ACC112 (cell line): ENCODE data around the gene NTM.

Experiments used
- H2AFZ ChIP-seq: fragments of 200-600 bp; sonication (generic); one replicate; pipeline ENCODE4 v1.6.0; 2017; ENCODE audit warnings: antibody characterized with exemption, low read length; ENCODE audit not compliant: unreplicated experiment
- H3K27ac ChIP-seq: fragments of 200-600 bp; sonication (generic); 2 replicates; pipeline ENCODE4 v1.5.1; 2014; ENCODE audit warnings: low read depth, mild to moderate bottlenecking, antibody characterized with exemption, low read length, moderate library complexity
- H3K27me3 ChIP-seq: fragments of 200-600 bp; sonication (generic); 2 replicates; pipeline ENCODE4 v1.6.1; 2014; ENCODE audit warnings: mild to moderate bottlenecking, antibody characterized with exemption, low read length, moderate library complexity, mixed read lengths; ENCODE audit not compliant: insufficient read depth
- H3K36me3 ChIP-seq: fragments of 200-600 bp; sonication (generic); 2 replicates; pipeline ENCODE4 v1.6.1; 2016; ENCODE audit warnings: mild to moderate bottlenecking, antibody characterized with exemption, low read length, moderate library complexity, mixed read lengths; ENCODE audit not compliant: insufficient read depth
- H3K4me1 ChIP-seq: fragments of 200-600 bp; sonication (generic); one replicate; pipeline ENCODE4 v1.6.1; 2016; ENCODE audit warnings: low read length, mixed read lengths; ENCODE audit not compliant: insufficient read depth, unreplicated experiment, control insufficient read depth
- H3K4me3 ChIP-seq: fragments of 200-600 bp; sonication (generic); 2 replicates; pipeline ENCODE4 v1.5.1; 2014; ENCODE audit warnings: mild to moderate bottlenecking, low read depth, low read length
- H3K79me2 ChIP-seq: fragments of 200-600 bp; sonication (generic); one replicate; pipeline ENCODE4 v1.6.0; 2016; ENCODE audit warnings: low read length; ENCODE audit not compliant: control insufficient read depth, unreplicated experiment, insufficient read depth

The NTM gene

DNA sequence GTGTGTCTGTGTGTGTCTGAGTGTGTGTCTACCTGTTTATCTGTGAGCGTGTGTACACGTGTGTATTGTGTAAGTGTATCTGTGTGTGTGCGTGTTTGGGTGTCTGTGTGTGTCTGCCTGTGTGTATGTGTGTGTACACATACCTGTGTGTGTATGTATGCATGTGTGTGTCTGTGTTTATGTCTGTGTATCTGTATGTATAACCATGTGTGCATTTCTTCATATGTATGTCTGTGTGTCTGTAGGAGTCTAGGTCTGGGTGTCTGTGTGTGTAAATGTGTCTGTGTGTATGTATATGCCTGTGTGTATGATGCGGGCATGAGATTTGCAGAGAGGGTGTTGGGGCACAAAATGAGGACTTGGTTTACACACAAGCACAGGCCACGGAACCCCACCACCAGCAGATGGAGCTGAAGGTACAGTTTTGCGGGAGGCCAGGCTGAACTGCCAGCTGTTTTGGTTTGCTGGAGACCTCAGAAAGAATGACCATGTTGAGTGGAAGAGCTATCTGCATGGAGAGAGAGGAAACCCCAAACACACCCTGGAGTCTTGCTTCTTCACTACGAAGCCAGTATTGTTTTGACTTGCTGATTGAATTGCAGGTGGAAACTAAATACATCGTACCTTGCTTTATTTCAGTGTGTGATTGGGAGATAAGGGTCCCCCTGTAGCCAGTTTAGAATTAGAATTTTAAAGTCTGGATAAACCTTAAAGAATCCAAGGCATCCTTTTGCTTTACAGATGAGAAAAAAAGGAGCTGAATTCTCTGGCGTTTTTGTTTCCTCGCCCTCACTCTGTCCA lies 497.2 kb downstream of the NTM start:
- Histone ChIP-seq H3K36me3 (no peaks in the 10 kb centered on the region), H3K4me1 (no peaks in the 10 kb centered on the region), H2AFZ (no peak overlapping the region), H3K79me2 (no peaks in the 10 kb centered on the region), H3K27ac (no peak overlapping the region), H3K27me3 (no peaks in the 10 kb centered on the region), H3K4me3 (no peak overlapping the region)

DNA sequence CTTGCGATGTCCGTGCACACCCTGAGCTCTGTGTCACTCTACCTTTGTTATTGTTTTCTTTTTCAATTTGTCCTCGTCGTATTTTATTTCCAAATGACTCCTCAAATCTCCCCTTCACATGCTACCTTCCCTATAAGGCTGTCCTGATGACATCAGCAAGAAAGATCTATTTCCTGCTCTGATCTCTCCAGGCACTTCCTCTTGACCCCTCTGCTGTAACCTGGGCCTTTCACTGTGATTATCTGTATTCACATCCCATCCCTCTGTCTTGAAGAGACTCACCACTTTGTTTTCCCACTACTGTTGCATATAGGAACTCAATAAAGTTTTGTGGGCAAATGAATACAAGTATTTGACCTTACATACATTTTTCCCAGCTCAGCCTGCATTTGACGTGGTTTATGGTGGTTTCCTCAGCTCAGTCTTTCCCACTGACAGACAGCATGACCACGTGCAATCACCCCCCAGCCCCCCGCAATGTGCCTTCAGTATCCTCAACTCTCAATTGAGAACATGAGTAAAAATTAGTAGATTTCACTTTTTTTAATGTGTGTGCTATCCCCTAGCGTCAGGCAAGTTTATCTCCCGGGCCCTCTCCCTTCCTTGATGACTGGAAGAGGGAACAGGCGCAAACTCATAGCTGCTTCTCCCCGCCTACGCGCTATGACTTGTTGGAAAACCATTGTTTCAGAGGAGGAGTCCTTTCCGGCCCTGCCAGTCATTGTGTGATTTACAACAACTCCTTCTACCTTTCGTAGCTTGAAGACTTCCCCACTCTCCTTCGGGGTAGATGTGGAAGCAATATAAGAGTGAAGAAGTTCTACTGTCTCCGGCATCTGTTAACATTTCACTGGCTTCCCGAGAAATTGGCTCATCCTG lies 498.5 kb downstream of the NTM start:
- no peaks in the 10 kb centered on the region for H3K4me1 ChIP-seq
- H3K4me3 ChIP-seq, result no peak overlapping the region
- no peaks in the 10 kb centered on the region for H3K27me3 ChIP-seq
- no peak overlapping the region for H3K27ac ChIP-seq
- H3K79me2 ChIP-seq, result no peaks in the 10 kb centered on the region
- H2AFZ ChIP-seq, result no peak overlapping the region
- no peaks in the 10 kb centered on the region for H3K36me3 ChIP-seq

DNA sequence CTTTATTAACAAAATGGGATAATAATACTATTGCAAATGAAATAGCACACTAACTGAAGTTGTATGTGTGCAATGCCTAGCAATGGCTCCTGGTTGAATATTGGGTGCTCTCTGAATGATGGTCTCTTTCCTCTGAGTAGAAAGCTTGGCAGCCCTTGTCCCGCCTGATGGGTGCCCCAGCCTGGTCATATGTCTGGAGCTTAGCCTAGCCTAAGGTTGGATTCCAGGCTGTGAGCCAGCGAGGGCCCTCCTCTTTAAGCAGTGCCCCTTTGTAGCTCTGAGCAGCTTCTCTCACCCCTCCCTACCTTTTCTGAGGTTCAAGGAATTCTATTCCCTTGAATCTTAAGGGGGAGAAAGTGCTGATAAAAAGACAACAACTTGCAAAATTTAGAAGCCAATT lies 499.9 kb downstream of the NTM start:
- Histone ChIP-seq H2AFZ (no peak overlapping the region), H3K27ac (no peak overlapping the region), H3K27me3 (no peaks in the 10 kb centered on the region), H3K4me1 (no peaks in the 10 kb centered on the region), H3K4me3 (no peak overlapping the region), H3K79me2 (no peaks in the 10 kb centered on the region), H3K36me3 (no peaks in the 10 kb centered on the region)

DNA sequence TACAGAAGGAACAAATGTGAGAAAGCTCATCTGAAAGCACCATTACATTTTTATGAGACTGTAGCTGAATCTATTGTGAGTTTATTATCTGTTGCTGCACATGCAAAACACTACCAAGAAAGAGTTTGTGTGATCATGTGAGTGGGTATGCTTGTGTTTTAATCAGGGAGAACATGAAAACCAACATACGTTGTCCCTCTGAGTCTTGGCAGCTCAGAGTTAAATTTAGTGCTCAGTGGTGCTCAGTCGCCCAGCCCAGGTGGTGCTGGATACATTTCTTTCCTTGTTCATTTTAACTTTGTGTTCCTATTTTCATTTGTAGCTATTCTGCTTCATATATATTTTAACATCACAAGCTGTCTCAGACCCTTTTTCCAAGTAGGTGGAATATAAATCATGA lies 500.6 kb downstream of the NTM start:
- H3K27me3 ChIP-seq, result no peaks in the 10 kb centered on the region
- H3K27ac ChIP-seq, result no peak overlapping the region
- no peak overlapping the region for H2AFZ ChIP-seq
- H3K4me1 ChIP-seq, result no peaks in the 10 kb centered on the region
- H3K4me3 ChIP-seq, result no peak overlapping the region
- no peaks in the 10 kb centered on the region for H3K36me3 ChIP-seq
- H3K79me2 ChIP-seq, result no peaks in the 10 kb centered on the region

DNA sequence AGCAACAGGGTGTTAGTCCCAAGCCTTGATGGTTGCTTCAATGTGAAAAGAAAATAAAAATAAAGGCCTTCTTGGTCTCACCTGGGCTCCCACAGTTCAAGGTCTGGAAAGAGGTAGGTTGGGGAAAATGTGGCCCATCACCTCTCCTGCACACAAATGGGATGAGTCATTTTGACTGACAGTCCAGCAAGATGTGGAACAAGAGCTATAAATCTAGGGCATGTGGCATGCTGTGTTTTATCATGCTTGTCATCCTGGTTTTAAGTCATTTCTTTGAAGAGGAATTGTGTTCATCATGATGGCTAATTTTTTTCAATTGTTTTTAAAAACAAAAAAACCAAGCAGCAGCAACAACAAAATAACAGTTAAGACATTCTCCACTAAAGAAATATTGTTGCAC lies 503.7 kb downstream of the NTM start:
- H3K4me3 ChIP-seq, result no peak overlapping the region
- H2AFZ ChIP-seq, result no peak overlapping the region
- H3K27ac ChIP-seq, result no peak overlapping the region
- no peaks in the 10 kb centered on the region for H3K27me3 ChIP-seq
- H3K4me1 ChIP-seq, result no peaks in the 10 kb centered on the region
- H3K36me3 ChIP-seq, result no peaks in the 10 kb centered on the region
- H3K79me2 ChIP-seq, result no peaks in the 10 kb centered on the region

DNA sequence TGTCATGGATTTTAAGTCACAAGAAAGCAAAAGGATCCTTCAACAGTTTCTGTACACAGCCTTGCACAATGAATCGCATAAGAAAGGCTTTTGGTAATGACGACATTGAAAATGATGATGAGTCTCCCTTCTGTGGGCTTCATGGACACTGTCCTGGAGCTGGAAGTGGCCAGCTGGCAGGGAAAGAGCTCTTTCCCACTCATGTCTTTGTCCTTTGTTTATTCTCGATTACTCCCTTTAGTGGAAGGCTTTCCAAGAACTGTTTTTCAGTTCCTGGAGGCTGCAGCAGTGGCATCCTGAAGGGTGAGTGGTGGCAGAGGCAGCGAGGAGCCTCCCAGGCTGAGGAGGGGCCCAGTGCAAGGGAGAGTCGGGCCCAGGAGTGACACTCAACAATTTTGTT lies 505.2 kb downstream of the NTM start:
- Histone ChIP-seq H3K27ac (no peak overlapping the region), H3K4me1 (no peaks in the 10 kb centered on the region), H3K27me3 (no peaks in the 10 kb centered on the region), H2AFZ (no peak overlapping the region), H3K79me2 (no peaks in the 10 kb centered on the region), H3K4me3 (no peak overlapping the region), H3K36me3 (no peaks in the 10 kb centered on the region)

DNA sequence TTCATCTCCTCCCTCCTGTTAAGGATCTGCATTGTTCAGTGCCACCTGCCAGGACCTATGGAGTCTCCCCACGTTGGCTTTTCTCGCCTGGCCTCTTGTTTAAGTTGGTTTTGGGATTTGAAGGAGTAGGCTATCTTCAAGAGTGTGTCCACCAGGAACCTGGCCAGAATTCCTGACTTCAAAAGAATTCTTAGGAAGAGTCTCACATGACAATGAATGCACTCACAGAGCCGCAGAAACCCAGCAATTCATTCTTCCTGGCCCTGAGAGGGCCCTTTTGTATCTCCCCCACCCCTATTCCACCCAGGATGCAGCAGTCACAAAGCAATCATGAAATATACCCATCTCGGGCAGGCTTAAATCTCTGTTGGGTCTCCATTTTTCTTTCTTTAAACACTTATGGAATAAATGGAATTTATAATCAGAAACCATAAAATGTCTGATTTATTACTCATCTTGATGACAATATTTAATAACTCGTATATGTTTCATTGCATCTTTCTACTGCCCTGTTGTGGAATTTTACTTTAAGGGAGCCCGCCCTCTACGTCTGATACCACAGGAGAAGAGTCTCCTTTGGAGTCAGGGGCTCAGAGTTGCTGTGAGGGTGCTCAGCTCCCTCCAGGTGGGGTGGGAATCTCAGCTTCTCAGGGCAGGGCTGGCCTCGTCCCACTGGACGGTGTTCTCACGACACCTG lies 507.0 kb downstream of the NTM start:
- Histone ChIP-seq H3K27me3 (no peaks in the 10 kb centered on the region), H2AFZ (no peak overlapping the region), H3K4me1 (no peaks in the 10 kb centered on the region), H3K27ac (no peak overlapping the region), H3K79me2 (no peaks in the 10 kb centered on the region), H3K4me3 (no peak overlapping the region), H3K36me3 (no peaks in the 10 kb centered on the region)

DNA sequence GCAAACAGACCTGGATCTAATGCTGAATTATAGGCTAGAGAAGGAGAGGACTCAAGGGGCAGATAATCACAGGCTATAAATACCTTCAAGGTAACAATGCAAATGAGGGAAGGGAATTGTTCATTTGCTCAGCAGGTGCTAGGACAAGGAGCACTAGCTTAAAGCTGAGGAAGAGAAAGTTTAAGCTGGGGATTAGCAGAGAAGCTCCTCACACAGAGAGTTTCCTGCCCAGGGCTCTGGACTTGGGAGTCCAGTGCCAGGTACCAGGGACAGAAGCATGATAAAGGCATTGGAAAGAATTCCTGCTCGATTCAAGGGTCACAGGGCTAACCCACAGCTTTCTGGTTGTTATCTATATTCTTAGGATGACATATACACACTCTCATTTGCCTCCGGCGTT lies 509.9 kb downstream of the NTM start:
- no peak overlapping the region for H2AFZ ChIP-seq
- no peak overlapping the region for H3K4me3 ChIP-seq
- H3K79me2 ChIP-seq, result no peaks in the 10 kb centered on the region
- H3K27ac ChIP-seq, result no peak overlapping the region
- no peaks in the 10 kb centered on the region for H3K36me3 ChIP-seq
- no peaks in the 10 kb centered on the region for H3K4me1 ChIP-seq
- H3K27me3 ChIP-seq, result no peaks in the 10 kb centered on the region

DNA sequence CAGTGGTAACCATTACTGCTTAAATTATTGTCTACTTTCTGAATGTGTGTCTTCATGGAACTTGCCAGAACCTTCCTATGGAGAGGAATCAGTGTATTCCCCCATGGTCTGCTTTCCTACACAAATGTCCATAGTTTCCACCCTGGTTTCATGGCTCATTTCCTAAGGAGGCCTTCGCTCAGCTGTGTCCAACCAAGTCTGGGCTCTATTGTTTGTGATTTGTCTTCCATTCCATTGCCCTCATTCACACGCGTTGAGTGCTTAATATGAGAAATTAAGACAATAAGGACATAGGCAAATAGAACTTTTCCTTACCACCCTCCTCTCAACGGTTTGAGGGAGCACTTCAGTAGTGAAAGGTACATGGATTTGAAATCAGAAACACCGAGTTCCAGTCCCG lies 510.6 kb downstream of the NTM start:
- Histone ChIP-seq H3K27me3 (no peaks in the 10 kb centered on the region), H2AFZ (no peak overlapping the region)

DNA sequence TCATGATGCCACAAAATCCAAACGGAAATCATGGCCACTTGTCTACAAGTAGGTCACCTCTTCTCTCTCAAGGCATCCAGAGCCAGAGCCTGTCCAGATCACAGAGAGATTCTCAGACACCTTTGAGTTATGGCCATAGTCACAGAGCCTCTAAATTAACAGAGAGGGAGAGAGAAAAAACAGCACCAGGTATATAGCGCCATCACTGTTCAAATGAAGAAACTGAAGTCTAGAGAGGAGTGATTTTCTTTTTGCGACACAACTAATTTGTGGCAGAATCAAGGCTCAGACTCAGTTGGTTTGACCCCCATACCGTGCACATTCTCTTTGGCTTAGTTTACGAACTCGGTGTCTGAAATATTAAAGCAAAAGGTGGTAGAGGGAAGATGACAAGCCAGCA lies 512.9 kb downstream of the NTM start:
- H3K27me3 ChIP-seq, result no peaks in the 10 kb centered on the region
- no peaks in the 10 kb centered on the region for H3K79me2 ChIP-seq
- H3K4me1 ChIP-seq, result peaks cover 7% of the 10 kb centered on the region
- H2AFZ ChIP-seq, result no peak overlapping the region
- H3K36me3 ChIP-seq, result no peaks in the 10 kb centered on the region
- H3K27ac ChIP-seq, result no peak overlapping the region
- no peak overlapping the region for H3K4me3 ChIP-seq

More for the DNA sequence above, 510.6 kb downstream of the NTM start:
- Histone ChIP-seq H3K36me3 (no peaks in the 10 kb centered on the region), H3K79me2 (no peaks in the 10 kb centered on the region), H3K4me3 (no peak overlapping the region), H3K27ac (no peak overlapping the region), H3K4me1 (no peaks in the 10 kb centered on the region)
